ENCODE data around the gene TBCD.

TBCD gene

DNA sequence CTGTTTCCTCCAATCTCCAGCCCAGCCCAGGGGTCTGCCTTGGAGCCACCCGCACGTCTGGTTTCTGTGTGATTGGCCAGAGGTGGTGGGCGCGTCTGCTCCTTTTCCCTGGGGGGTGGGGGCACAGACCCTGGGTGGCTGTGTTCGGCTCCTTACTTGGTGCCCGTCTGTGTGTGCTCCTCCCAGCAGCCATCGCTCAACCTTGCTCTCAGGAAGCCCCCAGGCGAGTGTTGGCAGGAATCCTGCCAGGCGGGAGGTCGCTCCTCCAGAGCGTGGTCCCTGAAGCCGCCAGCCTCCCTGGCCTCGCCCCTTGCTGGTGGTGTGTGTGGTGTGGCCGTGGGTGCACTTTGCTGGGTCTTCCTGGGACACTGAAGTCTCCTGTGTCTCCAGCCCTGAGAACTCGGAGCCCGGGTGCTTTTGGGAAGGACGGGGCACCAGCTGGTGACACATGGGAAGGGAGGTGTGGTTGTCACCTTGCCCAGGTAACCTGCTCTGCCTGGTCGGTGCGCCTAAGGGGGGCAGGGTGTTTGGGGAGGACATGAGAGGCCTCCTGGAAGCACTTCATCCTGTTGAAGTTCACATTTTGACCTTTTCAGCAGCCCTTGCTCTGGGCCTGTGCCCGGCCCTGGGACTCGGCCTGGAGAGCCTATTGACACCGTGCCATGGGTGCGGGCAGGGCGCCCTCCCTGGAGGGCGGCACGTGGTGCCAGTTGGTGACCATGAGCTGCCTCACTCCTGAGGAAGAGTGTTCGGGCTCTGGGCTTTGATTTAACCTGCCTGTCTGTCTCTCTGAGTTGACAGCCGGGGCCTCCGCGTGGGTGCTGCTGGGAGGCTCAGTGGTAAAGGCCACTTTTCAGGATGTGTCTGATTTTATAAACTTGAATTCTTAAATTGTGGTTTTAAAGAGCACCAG, 137.0 kb downstream of the TBCD start:
- no peak for DNase-seq (ENCODE audit: low read depth in 2 of 2)

DNA sequence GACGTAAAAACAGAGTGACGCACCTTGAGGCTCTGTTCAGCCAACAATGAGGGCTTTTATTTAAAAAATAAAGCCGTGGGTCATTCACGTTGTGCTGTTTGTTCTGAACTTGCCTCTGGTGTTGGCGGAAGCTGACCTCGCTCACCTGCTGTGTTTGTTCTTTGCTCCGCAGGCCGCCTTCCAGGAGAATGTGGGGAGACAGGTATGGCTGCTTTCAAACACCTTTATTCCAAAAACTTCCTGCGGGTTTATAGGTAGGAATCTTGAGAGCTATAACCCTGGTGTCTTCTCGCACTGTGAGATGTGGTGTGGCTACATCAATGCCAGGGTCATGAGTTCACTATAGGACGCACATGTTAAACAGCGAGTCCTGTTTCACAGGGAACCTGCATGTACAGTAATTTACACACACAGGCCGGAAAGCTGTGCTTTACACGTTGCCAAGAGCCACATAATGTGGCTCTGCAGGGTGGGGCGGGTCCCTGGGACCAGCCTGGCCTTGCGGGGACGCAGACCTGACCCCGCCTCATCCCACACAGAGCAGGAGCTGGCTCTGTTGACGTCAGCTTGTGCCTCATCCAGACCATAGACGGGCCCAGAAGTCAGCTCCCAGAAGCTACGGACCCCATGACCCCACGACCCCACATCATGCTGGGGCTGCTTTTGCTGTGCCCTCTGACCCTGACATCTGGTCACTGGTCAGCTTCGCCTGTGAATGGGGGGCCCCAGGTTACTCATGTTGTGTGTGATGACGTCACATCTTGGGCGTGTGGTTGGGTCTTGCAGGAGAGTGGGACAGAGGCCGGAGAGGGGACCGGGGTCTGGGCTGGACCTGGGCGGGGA, 137.9 kb downstream of the TBCD start:
- DNase-seq (ENCODE audit: low read depth in 2 of 2) = no peak

DNA sequence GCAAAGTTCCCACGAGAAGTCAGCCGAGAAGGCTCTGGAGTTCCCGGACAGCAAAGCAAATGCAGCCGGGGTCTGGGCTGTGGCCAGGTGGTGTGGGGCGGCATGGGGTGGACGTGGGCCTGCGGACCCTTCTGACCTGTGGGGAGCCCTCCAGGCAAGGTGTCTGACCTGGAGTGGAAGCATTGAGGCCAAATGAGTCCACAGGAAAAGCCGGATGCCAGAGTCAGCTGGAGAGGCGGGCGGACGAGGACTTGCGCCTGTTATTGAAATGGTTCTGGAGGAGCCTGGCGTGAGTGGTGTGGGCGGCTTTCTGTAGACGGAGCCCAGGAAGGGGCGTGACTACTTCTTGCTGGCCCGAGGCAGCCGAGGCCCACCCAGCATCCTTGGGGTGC, 138.5 kb downstream of the TBCD start:
- DNase-seq (ENCODE audit: low read depth in 2 of 2) = no peak

DNA sequence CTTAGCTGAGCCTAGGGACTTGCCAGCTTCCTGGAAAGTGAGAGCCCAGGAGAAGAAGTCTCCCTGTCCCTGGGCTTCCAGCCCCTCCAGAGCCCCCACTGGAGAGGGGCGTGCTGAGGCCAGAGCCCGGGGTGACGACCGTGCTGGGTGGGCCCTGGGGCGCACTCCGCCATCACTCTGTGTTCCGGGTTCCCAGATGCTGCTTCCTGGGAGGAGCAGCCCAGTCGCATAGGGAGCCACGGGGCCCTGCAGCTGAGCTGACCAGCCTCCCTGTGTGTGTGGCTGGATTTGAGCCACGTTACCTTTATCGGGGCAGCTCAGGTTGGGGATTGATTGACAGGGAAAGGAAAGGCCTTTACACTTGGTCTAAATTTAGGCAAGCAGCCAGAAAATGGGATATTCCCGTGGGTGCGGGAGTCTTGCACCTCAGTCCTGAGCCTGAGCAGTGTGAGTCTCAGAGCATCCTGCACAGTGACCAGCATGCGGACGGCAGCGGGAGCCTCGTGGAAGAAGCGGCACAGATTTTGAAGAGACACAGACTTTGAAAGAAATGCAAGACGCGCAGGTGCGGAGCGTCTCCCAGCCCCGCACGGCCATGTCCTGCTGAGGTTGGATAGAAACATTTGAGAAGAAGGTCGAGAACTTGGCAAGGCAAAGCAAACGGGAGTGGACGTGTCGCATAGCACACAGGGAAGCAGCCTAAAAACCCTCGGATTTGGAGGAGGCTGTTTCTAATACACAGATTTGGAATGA, 139.2 kb downstream of the TBCD start:
- DNase-seq (ENCODE audit: low read depth in 2 of 2) = no peak

DNA sequence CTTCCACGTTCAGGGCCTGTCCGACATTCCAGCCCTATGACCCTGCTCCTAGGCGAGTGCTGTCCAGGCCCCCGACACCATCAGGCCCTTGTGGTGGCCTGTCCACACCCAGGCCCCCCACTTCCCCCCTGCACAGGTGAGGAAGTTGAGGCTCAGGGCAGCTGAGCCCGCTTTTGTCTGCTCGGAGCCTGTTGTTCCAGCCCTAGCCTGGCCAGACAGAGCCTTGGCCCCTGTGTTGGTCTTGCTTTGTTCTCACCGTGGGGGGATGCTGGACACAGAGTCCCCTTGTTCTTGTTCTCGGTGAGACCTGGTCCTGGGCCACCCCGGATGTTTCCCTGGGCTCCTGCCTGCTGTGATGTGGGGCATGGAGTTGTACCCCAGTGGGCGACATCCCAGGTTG, 140.0 kb downstream of the TBCD start:
- DNase-seq (ENCODE audit: low read depth in 2 of 2) = no peak

DNA sequence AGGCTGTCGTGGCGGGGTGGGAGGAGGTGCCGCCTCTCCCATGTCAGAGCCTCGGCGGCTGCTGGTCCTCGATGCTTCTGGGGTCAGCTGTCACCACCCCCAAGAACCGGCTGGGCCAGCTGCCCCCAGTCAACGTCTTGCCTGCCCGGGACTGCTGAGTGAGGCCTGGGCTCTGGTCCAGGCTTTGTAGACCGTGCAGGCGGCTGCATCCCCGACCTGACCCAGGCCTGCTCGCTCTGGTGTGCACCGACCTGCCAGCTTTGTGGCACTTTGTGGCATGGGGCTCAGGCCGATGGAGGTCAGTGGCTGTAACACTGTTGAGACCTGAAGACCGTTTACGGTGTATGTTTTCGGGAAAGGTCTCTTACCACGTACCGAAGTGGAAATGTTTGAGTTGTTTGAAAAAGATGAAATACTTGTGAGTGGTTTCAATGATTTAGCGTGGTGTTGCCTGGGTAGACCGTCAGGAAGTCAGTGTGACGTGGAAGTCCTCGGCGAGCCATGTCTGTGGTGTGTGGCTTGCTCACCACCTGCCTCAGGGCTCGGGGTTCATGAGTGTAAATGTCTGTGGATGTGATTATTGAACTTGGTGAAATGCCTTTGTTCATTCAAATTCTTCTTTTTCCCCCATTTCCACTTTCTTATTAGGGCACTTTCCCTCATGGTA, 141.2 kb downstream of the TBCD start:
- DNase-seq (ENCODE audit: low read depth in 2 of 2) = no peak

DNA sequence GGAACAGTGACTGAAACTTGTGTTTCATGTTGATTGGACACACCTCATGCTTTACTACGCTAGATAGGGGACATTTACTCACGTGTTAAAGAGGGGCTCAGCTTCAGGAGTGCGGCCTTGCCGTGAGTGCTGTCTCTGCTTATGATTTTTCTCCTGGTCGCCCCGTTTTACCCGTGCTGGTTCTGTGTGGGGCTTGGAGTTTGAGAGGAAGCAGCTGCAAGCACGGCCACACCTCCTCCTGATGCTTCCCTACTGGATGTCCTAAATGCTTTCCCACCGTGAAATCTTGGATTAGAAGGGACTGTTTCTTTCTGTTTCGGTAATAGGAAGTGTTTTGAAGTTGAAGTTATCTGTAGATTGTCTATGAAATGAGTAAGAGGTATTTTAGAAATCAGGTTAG, 141.9 kb downstream of the TBCD start:
- DNase-seq (ENCODE audit: low read depth in 2 of 2) = no peak

DNA sequence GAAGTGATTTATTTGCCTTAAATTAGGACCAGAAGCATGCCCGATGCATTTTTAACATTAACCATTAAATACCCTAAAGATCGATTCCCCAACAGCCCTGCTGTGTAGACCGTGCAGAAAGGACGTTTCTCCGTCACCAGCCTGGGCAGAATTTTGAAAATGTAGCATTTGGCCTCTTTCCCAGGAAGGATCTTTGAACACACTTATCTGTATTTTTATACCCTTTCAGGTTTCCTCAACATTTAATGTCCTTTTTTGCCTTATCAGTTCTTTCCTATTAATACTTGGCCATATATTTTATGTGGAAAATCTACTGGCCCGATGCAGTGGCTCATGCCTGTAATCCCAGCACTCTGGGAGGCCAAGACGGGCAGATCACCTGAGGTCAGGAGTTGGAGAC, 142.5 kb downstream of the TBCD start:
- DNase-seq (ENCODE audit: low read depth in 2 of 2) = no peak

DNA sequence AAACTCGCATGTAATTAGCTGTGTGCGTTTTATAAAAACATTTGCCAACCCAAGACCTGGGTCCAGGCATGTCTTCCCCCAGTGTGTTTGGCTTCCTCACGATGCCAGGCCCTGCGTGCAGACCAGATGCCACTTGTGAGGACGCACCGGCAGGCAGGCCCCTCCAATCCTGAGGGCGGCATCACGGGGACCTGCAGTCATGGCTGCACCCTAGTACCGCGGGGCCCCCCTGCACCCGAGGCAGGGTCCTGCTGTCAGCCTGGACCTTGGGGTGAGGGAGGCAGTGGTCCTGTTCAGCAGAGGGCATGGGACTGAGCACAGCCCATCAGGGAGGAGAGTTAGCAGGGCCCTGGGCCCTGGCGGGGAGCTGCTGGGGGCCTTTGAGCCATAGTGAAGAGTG, 143.2 kb downstream of the TBCD start:
- no peak for DNase-seq (ENCODE audit: low read depth in 2 of 2)

DNA sequence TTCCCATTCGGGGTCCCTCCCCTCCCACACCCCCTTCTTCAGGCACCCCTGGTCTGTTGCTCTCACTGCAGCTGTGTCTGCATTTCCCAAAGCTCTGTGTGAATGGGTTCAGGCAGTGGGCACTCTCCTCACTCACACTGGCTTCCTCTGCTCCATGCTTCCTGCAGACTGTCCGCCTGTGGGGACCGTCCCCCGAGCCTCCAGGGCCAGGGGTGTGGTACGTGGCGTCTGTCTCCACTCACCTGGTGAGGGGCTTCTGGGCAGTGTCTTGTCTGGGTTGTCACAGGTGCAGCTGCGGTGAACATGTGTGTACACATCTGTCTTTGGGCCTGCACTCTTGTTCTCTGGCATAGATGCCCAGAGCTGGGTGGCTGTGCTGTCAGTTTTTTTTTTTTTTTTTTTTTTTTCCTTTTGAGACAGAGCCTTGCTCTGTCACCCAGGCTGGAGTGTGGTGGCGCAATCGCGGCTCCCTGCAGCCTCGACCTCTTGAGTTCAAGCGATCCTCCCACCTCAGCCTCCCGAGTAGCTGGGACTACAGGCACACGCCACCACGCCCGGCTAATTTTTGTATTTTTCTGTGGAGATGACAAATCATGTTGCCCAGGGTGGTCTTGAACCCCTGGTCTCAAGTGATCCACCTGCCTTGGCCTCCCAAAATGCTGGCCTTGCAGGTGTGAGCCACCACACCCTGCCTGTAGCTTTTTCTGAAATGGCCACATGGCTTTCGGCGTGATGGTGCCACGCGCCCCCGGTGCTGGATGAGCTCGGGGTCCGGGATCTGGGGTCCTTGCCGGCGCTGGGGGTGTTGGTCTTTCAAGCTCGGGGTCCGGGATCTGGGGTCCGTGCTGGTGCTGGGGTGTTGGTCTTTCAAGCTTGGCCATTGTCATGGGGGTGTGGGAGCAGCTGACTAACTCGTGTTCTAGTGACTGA, 144.5 kb downstream of the TBCD start:
- DNase-seq (ENCODE audit: low read depth in 2 of 2) = no peak

DNA sequence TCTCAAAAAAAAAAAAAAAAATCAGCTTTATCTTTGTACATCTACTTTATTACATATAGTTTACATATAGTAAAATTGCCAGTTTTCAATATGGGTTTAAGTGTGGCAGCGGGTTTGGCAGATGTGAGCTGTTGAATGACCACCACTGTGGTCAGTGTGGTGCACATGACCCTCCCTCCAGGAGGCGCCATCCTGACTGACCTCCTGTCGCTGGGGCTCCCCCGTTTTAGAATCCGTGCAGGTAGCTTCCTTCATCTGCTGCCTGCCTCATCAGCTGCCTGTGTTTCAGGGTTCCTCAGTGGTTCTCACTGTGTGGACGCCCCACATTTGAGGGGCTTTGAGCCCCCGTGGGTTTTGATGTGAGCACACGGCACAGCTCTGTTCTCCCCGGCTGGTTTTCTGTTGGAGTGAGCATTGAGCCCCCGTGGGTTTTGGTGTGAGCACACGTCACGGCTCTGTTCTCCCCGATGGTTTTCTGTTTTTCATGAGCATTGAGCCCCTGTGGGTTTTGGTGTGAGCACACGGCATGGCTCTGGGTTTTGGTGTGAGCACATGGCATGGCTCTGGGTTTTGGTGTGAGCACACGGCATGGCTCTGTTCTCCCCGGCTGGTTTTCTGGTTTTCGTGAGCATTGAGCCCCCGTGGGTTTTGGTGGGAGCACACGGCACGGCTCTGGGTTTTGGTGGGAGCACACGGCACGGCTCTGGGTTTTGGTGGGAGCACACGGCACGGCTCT, 145.8 kb downstream of the TBCD start:
- no peak for DNase-seq (ENCODE audit: low read depth in 2 of 2)

DNA sequence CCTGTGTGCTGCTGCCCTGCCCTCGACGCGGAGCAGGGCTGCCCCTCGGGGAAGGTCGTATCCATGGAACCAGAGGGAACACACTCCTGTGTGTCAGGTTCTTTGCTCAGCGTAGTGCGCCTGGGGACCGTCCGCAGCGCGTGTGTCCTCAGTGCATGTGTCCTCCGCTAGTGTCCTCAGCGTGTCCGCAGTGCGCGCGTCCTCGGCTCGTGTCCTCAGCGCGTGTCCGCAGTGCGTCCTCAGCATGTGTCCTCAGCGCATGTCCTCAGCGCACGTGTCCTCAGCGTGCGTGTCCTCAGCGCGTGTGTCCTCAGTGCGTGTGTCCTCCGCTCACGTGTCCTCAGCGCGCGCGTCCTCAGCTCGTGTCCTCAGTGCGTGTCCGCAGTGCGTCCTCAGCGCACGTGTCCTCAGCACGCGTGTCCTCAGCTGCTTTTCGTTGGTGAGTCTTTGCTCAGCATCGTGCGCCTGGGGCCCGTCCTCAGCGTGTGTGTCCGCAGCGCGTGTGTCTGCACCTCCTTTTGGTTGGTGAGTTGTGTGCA, 147.2 kb downstream of the TBCD start:
- DNase-seq (ENCODE audit: low read depth in 2 of 2) = no peak

DNA sequence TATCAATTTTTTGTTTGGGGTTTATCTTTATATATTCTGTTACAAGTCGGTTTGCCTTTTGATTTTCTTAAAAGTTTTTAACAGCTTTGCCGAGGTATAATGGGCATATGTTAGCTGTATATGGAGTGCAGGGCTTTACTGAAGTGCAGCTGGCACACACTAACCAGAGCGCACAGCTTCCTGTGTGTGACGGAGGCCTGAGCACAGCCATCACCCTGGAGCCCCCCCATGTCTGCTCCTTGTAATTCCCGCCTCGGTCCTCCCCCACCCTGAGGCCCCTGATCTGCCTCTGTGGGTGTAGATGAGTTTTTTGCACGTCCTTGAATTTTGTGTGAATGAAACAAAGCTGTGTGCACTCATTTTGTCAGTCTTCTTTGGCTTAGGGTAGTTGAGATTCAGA, 148.1 kb downstream of the TBCD start:
- DNase-seq (ENCODE audit: low read depth in 2 of 2) = no peak

DNA sequence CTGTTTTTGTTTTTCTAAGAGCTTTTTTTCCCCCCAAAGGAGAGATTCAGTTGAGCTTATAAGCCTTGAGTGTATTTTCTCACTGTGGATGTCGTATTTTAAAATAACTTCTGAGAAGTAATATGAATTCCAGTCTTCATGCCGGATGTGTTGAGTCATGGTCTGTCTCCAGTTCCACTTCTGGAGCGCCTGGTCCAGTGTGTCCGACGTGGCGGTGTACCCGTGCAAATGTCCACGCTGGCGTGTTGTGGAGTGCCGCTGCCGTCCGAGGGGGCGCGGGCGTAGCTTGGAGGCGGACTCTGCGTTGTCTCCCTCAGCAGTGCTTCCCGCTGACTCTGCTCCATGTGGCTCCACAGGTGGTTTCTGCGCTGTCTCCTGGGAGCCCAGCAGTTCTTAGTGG, 148.9 kb downstream of the TBCD start:
- DNase-seq (ENCODE audit: low read depth in 2 of 2) = no peak

DNA sequence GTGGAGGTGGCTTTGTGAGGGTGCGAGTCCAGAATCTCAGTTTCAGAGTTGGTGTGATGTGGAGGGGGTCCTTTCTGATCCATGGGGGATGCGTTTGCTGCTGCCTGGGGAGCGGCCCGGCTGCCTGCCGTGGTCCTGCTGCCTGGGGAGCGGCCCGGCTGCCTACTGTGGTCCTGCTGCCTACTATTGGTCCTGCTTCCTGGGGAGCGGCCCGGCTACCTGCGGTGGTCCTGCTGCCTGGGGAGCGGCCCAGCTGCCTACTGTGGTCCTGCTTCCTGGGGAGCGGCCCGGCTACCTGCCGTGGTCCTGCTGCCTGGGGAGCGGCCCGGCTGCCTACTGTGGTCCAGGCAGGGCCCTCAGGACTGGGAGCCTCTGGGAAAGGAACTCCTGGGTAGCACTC, 149.5 kb downstream of the TBCD start:
- no peak for DNase-seq (ENCODE audit: low read depth in 2 of 2)

DNA sequence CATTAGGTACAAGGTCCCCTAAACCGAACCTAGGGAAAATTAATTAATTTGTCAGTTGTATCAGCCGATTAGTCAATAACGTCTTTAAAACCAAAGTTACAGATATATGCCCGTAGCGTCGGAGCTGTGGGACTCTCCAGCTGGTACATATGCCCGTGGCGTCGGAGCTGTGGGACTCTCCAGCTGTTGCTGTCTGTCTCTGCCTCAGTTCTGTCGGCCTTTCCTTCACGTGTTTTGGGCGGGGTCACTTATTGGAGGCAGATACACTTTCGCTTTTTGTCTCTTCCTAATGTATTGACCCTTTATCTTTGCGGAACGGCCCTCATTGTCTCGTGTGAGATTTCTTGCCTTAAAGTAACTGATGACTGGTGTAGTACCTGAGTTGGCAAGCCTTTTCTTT, 150.0 kb downstream of the TBCD start:
- no peak for DNase-seq (ENCODE audit: low read depth in 2 of 2)

DNA sequence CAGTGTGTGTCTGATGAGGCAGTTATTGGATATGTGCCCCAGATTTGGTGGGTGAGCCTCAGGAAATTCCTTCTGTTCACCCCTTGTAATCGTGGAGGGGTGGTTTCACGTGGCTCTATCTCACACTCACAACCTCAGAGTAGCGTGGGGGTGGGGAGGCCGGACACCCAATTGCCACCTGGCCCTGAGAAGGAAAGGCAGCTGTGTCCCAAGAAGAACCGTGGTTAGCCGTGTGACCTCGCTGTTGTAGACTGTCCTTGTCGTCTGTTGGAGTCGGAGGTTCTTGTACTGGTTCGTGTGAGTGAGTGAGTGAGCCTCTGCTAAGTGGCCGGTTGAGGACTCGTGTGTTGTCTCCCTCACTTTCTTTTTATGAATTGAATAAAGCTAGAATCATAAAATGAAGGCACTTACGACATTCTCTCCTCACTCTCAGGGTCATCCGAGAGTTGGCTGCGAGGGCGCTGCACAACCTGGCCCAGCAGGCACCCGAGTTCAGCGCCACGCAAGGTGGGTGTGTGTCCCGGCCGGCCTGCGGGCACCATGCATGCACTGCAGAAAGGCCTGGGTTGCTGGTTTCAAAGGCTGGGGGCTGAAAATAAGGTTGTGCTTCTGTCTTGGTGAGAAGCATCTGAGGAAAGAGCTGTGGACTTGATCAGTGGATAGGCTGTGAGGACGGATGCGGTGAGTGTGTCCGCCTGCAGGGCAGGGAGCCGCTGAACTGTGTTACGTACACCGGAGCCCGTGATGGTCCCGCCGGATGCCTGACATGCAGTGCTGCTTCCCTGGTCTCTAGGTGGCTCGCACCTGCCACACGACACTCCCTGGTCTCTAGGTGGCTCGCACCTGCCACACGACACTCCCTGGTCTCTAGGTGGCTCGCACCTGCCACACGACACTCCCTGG, 151.4 kb downstream of the TBCD start:
- no peak for DNase-seq (ENCODE audit: low read depth in 2 of 2)

DNA sequence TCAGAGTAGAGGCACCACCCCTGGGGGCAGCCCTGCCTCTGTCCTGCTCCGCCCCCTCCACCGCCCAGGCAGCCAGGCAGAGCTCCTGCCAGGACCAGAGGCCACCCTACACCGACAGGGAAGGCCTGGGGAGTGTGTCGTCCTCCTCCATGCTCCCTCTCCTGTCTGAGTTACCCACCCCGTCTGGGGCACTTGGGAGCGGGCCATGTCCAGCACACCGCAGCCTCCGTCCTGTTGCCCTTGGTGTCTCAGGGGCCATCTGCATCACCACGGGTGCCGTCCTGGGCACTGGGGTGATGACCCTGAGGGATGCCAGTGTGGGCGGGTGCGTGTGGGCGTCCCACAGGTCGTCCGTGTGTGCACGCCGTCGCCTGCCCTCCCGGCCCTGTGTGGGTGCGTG, 153.3 kb downstream of the TBCD start:
- DNase-seq (ENCODE audit: low read depth in 2 of 2) = no peak

Measured in fibroblast of skin of left quadriceps (primary cell).